Measurements from ENCODE around the gene KXD1. TPM values are rescaled to one million over a fixed set of nuclear protein-coding genes. Genes with fewer than 3 reads are reported as not detected.

Gene KXD1
- total RNA-seq, 2 experiments from 2014 or later, result 124 to 129 TPM

Other genes with a start within 250 kb of the KXD1 start
- gene LSM4, start 234.8 kb upstream of the KXD1 start, total RNA-seq, result 100 to 1,000 TPM; 385 to 395 TPM
- 10 to 100 TPM; 27.5 to 28.4 TPM for gene PGPEP1, start 217.3 kb upstream of the KXD1 start, total RNA-seq
- gene GDF15, start 171.7 kb upstream of the KXD1 start, total RNA-seq, result not detected
- gene LRRC25, start 160.2 kb upstream of the KXD1 start, total RNA-seq, result not detected
- 100 to 1,000 TPM; 151 to 158 TPM for gene SSBP4, start 138.5 kb upstream of the KXD1 start, total RNA-seq
- gene ISYNA1, start 119.7 kb upstream of the KXD1 start, total RNA-seq, result 10 to 100 TPM; 22.8 to 23.7 TPM
- gene ELL, start 35.8 kb upstream of the KXD1 start, total RNA-seq, result 10 to 100 TPM; 22.6 to 24.3 TPM
- 100 to 1,000 TPM; 167 to 168 TPM for gene FKBP8, start 14.3 kb upstream of the KXD1 start, total RNA-seq
- gene UBA52, start 14.0 kb downstream of the KXD1 start, total RNA-seq, result 1,000 to 10,000 TPM; 1,648 to 1,705 TPM
- gene REX1BD, start 30.9 kb downstream of the KXD1 start, total RNA-seq, result 10 to 100 TPM; 95.2 to 98.7 TPM
- under 1 TPM in 1 of 2 experiments, not detected in 1; 0.61 TPM for gene CRLF1, start 48.9 kb downstream of the KXD1 start, total RNA-seq
- not detected for gene TMEM59L, start 55.0 kb downstream of the KXD1 start, total RNA-seq
- gene KLHL26, start 79.2 kb downstream of the KXD1 start, total RNA-seq, result 10 to 100 TPM; 11.8 to 14.3 TPM
- 1 to 10 TPM; 5.0 to 5.5 TPM for gene CRTC1, start 125.8 kb downstream of the KXD1 start, total RNA-seq
- not detected for gene COMP, start 233.4 kb downstream of the KXD1 start, total RNA-seq